Femur (tissue), 1 donor: Measurements from ENCODE around the gene DIABLO.
A peak's percentile ranks its signal among the peaks of the same experiment; 100 is the strongest.
"Not testable (repeated sequence)": the region's sequence is repeated elsewhere in the genome, so short reads cannot be mapped to it uniquely, and the experiment has no call there.

Experiments used
- DNase-seq: peaks from one replicate; pipeline ENCODE4 v3.0.0-alpha.2; 2017

DIABLO gene

GRCh38 chr12:122225683-122226365 lies at the start of gene DIABLO:
DIABLO (minus strand) TSS chr12:122226052; CDS start chr12:122226014, 38 bp downstream.
- peak; percentile 100 for DNase-seq

- no peak for DNase-seq
These were observed 49.6 kb upstream of the DIABLO start for GRCh38 chr12:122275459-122275858.

GRCh38 chr12:122266230-122266901 lies 40.5 kb upstream of the DIABLO start, which contains the start of gene VPS33A:
VPS33A (minus strand) TSS chr12:122266494; CDS start chr12:122266408, 86 bp downstream.
- peak; percentile 98 for DNase-seq

- DNase-seq: peak; percentile 42
These were observed 40.0 kb upstream of the DIABLO start for GRCh38 chr12:122265886-122266229.

- DNase-seq: no peak
These were observed 39.6 kb upstream of the DIABLO start for GRCh38 chr12:122265476-122265875.

- DNase-seq: not testable (repeated sequence)
These were observed 34.9 kb upstream of the DIABLO start for GRCh38 chr12:122260735-122261134.

- DNase-seq: not testable (repeated sequence)
These were observed 33.1 kb upstream of the DIABLO start for GRCh38 chr12:122258939-122259338.

GRCh38 chr12:122258462-122258861 lies 32.6 kb upstream of the DIABLO start:
- not testable (repeated sequence) for DNase-seq

GRCh38 chr12:122250536-122250935 lies 24.7 kb upstream of the DIABLO start:
- DNase-seq: no peak

- DNase-seq: no peak
These were observed 24.2 kb upstream of the DIABLO start for GRCh38 chr12:122250047-122250446.

GRCh38 chr12:122245553-122245952 lies 19.7 kb upstream of the DIABLO start:
- no peak for DNase-seq

GRCh38 chr12:122244565-122245371 lies 18.9 kb upstream of the DIABLO start:
- no peak for DNase-seq

- no peak for DNase-seq
These were observed 18.1 kb upstream of the DIABLO start for GRCh38 chr12:122243965-122244364.

GRCh38 chr12:122238861-122239260 lies 13.0 kb upstream of the DIABLO start:
- DNase-seq: no peak

- DNase-seq: no peak
These were observed 9.9 kb upstream of the DIABLO start for GRCh38 chr12:122235741-122236140.

- no peak for DNase-seq
These were observed 6.8 kb upstream of the DIABLO start for GRCh38 chr12:122232691-122233090.

GRCh38 chr12:122230798-122231197 lies 4.9 kb upstream of the DIABLO start:
- no peak for DNase-seq

GRCh38 chr12:122228092-122228491 lies 2.2 kb upstream of the DIABLO start:
- DNase-seq: no peak

GRCh38 chr12:122227341-122227740 lies 1.5 kb upstream of the DIABLO start:
- DNase-seq: no peak

- no peak for DNase-seq
These were observed 694 bp upstream of the DIABLO start for GRCh38 chr12:122226366-122227125.

GRCh38 chr12:122216445-122216844 lies 9.4 kb downstream of the DIABLO start:
- no peak for DNase-seq

- no peak for DNase-seq
These were observed 10.1 kb downstream of the DIABLO start for GRCh38 chr12:122215771-122216170.
